ENCODE data around the gene PITHD1.
"Not testable (repeated sequence)": the region's sequence is repeated elsewhere in the genome, so short reads cannot be mapped to it uniquely, and the experiment has no call there.

PITHD1 gene

GRCh38 chr1:23827717-23828116 is 49.5 kb downstream of the PITHD1 start:
- DNase-seq = no peak

DNA sequence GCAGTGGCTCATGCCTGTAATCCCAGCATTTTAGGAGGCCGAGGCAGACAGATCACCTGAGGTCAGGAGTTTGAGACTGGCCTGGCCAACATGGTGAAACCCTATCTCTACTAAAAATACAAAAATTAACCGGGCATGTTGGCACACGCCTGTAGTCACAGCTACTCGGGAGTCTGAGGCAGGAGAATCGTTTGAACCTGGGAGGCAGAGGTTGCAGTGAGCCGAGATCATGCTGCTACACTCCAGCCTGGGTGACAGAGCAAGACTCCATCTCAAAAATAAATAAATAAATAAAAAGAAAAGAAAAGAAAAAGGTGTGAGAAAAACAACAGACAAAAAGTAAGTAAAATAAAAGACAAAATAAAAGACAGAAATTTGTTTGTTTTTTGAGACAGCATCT is 55.9 kb downstream of the PITHD1 start:
- DNase-seq = not testable (repeated sequence)

DNA sequence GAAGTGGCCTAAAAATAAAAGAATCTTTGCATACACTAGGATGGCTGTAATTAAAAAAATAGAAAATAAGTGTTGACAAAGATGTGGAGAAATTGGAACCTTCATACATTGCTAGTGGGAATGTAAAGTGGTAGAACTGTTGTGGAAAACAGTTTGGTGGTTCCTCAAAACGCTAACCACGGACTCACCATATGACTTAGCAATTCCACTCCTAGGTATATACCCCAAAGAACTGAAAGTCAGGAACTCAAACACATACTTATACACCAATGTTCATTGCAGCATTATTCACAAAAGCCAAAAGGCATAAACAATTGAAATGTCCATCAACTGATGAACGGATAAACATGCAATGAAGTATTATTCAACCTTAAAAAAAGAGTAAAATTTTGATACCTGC is 57.8 kb downstream of the PITHD1 start:
- DNase-seq = no peak

All from CD4-positive, alpha-beta T cell treated with Interleukin-17A for 1 hour (primary cell).